ENCODE results near the gene CBLC. TPM values are rescaled to one million over a fixed set of nuclear protein-coding genes. Genes with fewer than 3 reads are reported as not detected.

The CBLC gene
- total and polyA plus RNA-seq, 10 of the 15 experiments (the other 5 are each of a cell fraction or from before 2014, with no cell fraction given): not detected

DNA sequence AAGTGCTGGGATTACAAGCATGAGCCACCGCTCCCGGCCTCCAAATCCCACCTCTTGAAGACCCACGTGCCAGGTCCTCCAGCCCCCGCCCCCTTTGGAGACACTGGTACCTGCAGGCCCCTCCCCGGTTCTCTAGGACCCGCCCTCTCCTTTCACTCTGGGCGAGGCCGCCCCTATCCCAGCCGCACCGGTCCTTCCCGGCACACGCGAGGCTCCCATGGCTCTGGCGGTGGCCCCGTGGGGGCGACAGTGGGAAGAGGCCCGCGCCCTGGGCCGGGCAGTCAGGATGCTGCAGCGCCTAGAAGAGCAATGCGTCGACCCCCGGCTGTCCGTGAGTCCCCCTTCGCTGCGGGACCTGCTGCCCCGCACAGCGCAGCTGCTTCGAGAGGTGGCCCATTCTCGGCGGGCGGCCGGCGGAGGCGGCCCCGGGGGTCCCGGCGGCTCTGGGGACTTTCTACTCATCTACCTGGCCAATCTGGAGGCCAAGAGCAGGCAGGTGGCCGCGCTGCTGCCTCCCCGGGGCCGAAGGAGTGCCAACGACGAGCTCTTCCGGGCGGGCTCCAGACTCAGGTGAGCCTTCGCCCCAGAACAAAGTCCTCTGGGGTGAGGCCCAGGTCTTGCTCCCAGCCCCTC, at the start of gene CBLC (continued):
- no peak for TF ChIP-seq ZNF384 (IDR thresholded peaks at IDR 0.05; ENCODE audit: borderline replicate concordance, low read depth, low read length)
- no peak for TF ChIP-seq MEF2B (IDR thresholded peaks at IDR 0.05; ENCODE audit: partially characterized antibody, poor library complexity, severe bottlenecking)

DNA sequence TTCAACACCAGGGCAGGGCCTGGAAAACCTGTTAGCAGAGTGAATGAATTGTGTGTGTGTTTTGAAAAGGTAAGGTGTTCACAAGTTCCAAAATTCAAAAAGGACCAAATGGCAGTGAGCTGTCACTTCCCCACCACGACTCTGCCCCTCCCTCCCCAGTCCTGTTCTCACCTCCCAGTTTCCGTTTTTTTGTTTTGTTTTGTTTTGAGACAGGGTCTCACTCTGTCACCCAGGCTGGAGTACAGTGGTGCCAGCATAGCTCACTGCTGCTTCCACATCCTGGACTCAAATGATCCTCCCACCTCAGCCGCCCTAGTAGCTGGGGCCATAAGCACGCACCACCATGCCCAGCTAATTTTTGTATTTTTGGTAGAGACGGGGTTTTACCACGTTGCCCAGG, 49.5 kb upstream of the CBLC start:
- POLR2A ChIA-PET: interaction anchor here (0.6 to 1.9 kb wide), 4 partner anchors 11 to 43 kb away, joined by 3 to 11 read pairs (median 4); no protein-coding TSS in a partner anchor
- ATAC-seq: no peak
- TF ChIP-seq YY1 (IDR thresholded peaks at IDR 0.05; ENCODE audit: low read depth, low read length) (no peak), RFX5 (IDR thresholded peaks at IDR 0.05; ENCODE audit: low read depth, low read length) (no peak), IKZF1 (conservative IDR thresholded peaks at IDR 0.05) (no peak), RUNX3 (IDR thresholded peaks at IDR 0.05; ENCODE audit: low read length) (no peak), ZZZ3 (IDR thresholded peaks at IDR 0.05; ENCODE audit: control insufficient read depth, insufficient read length, low read depth) (no peak), SIN3A (IDR thresholded peaks at IDR 0.05; ENCODE audit: low read depth, low read length) (no peak), RELA (IDR thresholded peaks at IDR 0.05; ENCODE audit: borderline replicate concordance, partially characterized antibody) (no peak)
- TF ChIP-seq, protein P1, sequence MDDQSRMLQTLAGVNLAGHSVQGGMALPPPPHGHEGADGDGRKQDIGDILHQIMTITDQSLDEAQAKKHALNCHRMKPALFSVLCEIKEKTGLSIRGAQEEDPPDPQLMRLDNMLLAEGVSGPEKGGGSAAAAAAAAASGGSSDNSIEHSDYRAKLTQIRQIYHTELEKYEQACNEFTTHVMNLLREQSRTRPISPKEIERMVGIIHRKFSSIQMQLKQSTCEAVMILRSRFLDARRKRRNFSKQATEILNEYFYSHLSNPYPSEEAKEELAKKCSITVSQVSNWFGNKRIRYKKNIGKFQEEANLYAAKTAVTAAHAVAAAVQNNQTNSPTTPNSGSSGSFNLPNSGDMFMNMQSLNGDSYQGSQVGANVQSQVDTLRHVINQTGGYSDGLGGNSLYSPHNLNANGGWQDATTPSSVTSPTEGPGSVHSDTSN (IDR thresholded peaks at IDR 0.05; ENCODE audit: insufficient replicate concordance, low read depth, low read length): no peak
- TF ChIP-seq, protein P2, sequence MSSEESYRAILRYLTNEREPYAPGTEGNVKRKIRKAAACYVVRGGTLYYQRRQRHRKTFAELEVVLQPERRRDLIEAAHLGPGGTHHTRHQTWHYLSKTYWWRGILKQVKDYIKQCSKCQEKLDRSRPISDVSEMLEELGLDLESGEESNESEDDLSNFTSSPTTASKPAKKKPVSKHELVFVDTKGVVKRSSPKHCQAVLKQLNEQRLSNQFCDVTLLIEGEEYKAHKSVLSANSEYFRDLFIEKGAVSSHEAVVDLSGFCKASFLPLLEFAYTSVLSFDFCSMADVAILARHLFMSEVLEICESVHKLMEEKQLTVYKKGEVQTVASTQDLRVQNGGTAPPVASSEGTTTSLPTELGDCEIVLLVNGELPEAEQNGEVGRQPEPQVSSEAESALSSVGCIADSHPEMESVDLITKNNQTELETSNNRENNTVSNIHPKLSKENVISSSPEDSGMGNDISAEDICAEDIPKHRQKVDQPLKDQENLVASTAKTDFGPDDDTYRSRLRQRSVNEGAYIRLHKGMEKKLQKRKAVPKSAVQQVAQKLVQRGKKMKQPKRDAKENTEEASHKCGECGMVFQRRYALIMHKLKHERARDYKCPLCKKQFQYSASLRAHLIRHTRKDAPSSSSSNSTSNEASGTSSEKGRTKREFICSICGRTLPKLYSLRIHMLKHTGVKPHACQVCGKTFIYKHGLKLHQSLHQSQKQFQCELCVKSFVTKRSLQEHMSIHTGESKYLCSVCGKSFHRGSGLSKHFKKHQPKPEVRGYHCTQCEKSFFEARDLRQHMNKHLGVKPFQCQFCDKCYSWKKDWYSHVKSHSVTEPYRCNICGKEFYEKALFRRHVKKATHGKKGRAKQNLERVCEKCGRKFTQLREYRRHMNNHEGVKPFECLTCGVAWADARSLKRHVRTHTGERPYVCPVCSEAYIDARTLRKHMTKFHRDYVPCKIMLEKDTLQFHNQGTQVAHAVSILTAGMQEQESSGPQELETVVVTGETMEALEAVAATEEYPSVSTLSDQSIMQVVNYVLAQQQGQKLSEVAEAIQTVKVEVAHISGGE (CRISPR knock-in tag; IDR thresholded peaks at IDR 0.05): no peak
- TF ChIP-seq, protein P3, sequence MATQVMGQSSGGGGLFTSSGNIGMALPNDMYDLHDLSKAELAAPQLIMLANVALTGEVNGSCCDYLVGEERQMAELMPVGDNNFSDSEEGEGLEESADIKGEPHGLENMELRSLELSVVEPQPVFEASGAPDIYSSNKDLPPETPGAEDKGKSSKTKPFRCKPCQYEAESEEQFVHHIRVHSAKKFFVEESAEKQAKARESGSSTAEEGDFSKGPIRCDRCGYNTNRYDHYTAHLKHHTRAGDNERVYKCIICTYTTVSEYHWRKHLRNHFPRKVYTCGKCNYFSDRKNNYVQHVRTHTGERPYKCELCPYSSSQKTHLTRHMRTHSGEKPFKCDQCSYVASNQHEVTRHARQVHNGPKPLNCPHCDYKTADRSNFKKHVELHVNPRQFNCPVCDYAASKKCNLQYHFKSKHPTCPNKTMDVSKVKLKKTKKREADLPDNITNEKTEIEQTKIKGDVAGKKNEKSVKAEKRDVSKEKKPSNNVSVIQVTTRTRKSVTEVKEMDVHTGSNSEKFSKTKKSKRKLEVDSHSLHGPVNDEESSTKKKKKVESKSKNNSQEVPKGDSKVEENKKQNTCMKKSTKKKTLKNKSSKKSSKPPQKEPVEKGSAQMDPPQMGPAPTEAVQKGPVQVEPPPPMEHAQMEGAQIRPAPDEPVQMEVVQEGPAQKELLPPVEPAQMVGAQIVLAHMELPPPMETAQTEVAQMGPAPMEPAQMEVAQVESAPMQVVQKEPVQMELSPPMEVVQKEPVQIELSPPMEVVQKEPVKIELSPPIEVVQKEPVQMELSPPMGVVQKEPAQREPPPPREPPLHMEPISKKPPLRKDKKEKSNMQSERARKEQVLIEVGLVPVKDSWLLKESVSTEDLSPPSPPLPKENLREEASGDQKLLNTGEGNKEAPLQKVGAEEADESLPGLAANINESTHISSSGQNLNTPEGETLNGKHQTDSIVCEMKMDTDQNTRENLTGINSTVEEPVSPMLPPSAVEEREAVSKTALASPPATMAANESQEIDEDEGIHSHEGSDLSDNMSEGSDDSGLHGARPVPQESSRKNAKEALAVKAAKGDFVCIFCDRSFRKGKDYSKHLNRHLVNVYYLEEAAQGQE (IDR thresholded peaks at IDR 0.05; ENCODE audit: low read depth, low read length): no peak

More for the DNA sequence above, 49.5 kb upstream of the CBLC start:
- Histone ChIP-seq H3K79me2 (ENCODE audit: control insufficient read depth, insufficient read depth, low read length) (no peaks in the 10 kb centered on the region), H3K27me3 (replicated peaks in 1 of 2; ENCODE audit: control insufficient read depth in 2 of 2, insufficient read depth in 2 of 2, low read length in 1 of 2) (no peaks in the 10 kb centered on the region), H2AFZ (ENCODE audit: control insufficient read depth, low read depth, low read length) (no peak overlapping the region), H3K9me3 (replicated peaks; ENCODE audit: control insufficient read depth, insufficient read depth, low read length) (no peaks in the 10 kb centered on the region), H3K9ac (ENCODE audit: control insufficient read depth, insufficient read depth, low read length) (no peak overlapping the region), H3K4me2 (ENCODE audit: control insufficient read depth, insufficient read depth) (no peak overlapping the region), H3K27ac (ENCODE audit: control insufficient read depth, insufficient read depth) (no peak overlapping the region), H3K4me1 (ENCODE audit: control insufficient read depth, insufficient read depth, low read length) (peaks cover 22% of the 10 kb centered on the region), H4K20me1 (ENCODE audit: control insufficient read depth, insufficient read depth) (no peaks in the 10 kb centered on the region), H3K36me3 (ENCODE audit: control insufficient read depth in 2 of 2, insufficient read depth in 2 of 2, low read length in 1 of 2) (no peaks in the 10 kb centered on the region), H3K4me3 (no peak overlapping the region)
- WGBS (ENCODE audit: insufficient coverage, insufficient replicate concordance, low lambda C conversion rate, missing lambda C conversion rate): 34% methylated on average over 6 of the region's 6 CpGs
- no TSS peak for BruUV-seq (replicated peaks)
- ChIA-PET RAD21 (ENCODE audit: unreplicated experiment) (interaction anchor here (1.0 to 3.5 kb wide), 7 partner anchors 8 to 157 kb away, joined by 3 to 27 read pairs (median 6); no protein-coding TSS in a partner anchor), SMC1A (ENCODE audit: uncharacterized antibody, unreplicated experiment) (interaction anchor here (0.9 to 8.7 kb wide), 9 partner anchors 8 to 43 kb away, joined by 3 to 115 read pairs (median 7); partner anchors contain the start of gene BCL3), CTCF (interaction anchor here (0.9 to 16.8 kb wide), 4 partner anchors 12 to 55 kb away, joined by 3 to 513 read pairs (median 8); no protein-coding TSS in a partner anchor)
- in situ Hi-C loops (cut with MboI) (no loop called here), intact Hi-C loops (cut with micrococcal nuclease; ENCODE audit: unreplicated experiment) (no loop called here)
- DNase-seq (ENCODE audit: low read depth, low spot score) (no peak), FAIRE-seq (no peak)

Measured in GM12878 (cell line).